ENCODE results near the gene C13orf42. TPM values are rescaled to one million over a fixed set of nuclear protein-coding genes. Genes with fewer than 3 reads are reported as not detected.

Gene C13orf42
- total RNA-seq, 6 experiments from 2014 or later, result not detected

DNA sequence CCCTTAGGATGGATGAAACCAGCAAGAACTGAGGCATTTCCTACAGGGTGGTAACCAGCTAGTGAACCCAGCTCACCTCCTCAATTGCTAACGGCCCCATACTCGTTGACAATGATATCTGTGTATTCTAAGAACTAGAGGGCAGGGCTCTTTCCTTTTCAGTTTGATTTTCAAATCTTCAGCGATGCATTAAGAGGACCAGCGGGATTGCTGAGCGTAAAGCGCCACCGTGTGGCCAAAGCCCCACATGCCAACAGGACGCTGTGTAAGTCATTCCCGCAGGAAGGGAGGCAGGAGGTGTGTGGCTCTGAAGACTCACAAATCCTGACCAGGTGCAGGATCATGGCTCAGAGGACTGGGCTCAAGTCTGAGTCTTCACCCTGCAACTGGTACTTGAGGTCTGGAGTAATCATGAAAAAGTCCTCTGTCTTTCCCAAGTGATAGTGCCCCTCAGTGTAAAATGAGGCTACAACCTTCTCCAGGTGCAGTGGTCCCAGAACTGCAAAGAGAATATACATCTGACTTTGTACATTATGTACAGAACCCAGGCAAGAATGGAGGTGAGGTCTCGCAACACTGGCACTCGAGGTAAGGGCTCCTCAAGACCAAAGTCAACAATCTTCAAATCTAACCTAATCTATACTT, 40.9 kb downstream of the C13orf42 start:
- Mint-ChIP-seq H3K27me3 (ENCODE audit: insufficient read depth) (peaks cover 40% of the 10 kb centered on the region), H3K4me3 (no peak overlapping the region), H3K4me1 (ENCODE audit: low read depth) (no peaks in the 10 kb centered on the region), H3K9me3 (no peaks in the 10 kb centered on the region), H3K36me3 (ENCODE audit: low read depth) (no peaks in the 10 kb centered on the region), H3K27ac (no peak overlapping the region)
- TF ChIP-seq, protein P1, sequence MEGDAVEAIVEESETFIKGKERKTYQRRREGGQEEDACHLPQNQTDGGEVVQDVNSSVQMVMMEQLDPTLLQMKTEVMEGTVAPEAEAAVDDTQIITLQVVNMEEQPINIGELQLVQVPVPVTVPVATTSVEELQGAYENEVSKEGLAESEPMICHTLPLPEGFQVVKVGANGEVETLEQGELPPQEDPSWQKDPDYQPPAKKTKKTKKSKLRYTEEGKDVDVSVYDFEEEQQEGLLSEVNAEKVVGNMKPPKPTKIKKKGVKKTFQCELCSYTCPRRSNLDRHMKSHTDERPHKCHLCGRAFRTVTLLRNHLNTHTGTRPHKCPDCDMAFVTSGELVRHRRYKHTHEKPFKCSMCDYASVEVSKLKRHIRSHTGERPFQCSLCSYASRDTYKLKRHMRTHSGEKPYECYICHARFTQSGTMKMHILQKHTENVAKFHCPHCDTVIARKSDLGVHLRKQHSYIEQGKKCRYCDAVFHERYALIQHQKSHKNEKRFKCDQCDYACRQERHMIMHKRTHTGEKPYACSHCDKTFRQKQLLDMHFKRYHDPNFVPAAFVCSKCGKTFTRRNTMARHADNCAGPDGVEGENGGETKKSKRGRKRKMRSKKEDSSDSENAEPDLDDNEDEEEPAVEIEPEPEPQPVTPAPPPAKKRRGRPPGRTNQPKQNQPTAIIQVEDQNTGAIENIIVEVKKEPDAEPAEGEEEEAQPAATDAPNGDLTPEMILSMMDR (IDR thresholded peaks at IDR 0.05), result peak; percentile 98
- peak; percentile 61 for DNase-seq

DNA sequence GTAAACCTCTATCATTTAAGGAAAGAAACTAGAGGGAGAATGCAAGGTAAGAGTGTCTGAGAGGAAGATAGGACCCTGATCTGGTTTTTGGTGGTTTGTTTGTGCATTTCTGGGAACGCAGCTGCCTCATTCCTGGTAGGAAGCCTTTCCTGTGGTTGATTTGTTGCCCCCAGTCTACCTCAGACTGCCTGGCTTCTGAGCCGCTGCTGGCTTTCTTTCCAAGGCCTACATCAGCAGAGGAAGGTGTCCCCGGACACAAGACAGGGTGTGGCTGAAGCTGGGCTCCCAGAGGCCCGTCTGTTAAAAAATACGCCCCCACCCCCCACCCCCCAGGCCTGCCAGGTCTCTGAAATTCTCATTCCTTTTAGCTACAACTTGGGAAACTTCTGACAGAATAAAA, 42.6 kb downstream of the C13orf42 start:
- no peak overlapping the region for H3K4me3 Mint-ChIP-seq
- TF ChIP-seq, protein P1 (IDR thresholded peaks at IDR 0.05), result no peak
- no peaks in the 10 kb centered on the region for H3K9me3 Mint-ChIP-seq
- no peak overlapping the region for H3K27ac Mint-ChIP-seq
- H3K36me3 Mint-ChIP-seq (ENCODE audit: low read depth), result no peaks in the 10 kb centered on the region
- H3K4me1 Mint-ChIP-seq (ENCODE audit: low read depth), result no peaks in the 10 kb centered on the region
- no peak for DNase-seq
- H3K27me3 Mint-ChIP-seq (ENCODE audit: insufficient read depth), result peaks cover 30% of the 10 kb centered on the region

DNA sequence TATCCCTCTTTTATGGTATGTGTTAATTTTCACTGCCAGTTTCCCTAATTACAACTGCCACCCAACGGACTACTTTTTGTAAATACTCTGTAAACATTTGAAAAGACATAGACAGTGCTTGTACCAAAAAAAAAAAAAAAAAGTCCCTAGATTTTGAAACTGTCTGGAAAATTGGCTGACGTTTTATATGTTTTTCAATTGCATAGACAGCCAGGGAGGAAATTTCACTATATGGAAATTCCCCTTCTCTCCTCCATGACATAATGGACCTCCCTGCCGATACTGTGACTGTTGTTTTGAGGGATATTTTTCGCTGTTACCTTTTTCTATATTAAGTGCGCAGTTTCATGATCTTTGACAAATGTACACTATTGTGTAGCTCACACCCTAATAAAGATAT, 43.4 kb downstream of the C13orf42 start:
- TF ChIP-seq, protein P1 (IDR thresholded peaks at IDR 0.05), result no peak
- H3K4me3 Mint-ChIP-seq, result no peak overlapping the region
- no peak overlapping the region for H3K27ac Mint-ChIP-seq
- H3K27me3 Mint-ChIP-seq (ENCODE audit: insufficient read depth), result peaks cover 34% of the 10 kb centered on the region
- H3K36me3 Mint-ChIP-seq (ENCODE audit: low read depth), result no peaks in the 10 kb centered on the region
- H3K4me1 Mint-ChIP-seq (ENCODE audit: low read depth), result no peaks in the 10 kb centered on the region
- no peak for DNase-seq
- no peaks in the 10 kb centered on the region for H3K9me3 Mint-ChIP-seq

DNA sequence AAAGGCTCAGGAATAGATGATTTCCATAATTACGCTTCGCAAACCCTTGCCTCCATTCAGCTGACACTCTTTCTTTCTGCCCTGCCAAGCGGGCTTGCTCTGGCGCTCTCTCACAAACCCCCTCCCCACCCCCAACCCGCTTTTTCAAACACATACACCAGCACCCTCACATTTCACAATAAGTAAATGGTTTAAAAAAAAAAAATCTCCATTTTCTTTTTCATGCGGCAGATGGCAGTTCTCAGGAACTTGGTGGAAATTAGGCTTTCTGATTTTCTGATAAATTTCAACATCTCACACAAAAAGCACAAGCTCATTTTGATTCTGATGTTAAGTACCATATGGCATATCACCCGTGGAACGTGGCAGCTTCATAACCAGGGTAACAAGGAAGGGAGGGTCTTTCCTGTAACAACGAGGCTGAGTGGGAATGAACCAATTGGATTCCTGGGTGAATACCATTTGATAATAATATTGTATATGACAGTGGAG, 43.8 kb downstream of the C13orf42 start:
- Mint-ChIP-seq H3K4me3 (no peak overlapping the region), H3K27ac (no peak overlapping the region)

DNA sequence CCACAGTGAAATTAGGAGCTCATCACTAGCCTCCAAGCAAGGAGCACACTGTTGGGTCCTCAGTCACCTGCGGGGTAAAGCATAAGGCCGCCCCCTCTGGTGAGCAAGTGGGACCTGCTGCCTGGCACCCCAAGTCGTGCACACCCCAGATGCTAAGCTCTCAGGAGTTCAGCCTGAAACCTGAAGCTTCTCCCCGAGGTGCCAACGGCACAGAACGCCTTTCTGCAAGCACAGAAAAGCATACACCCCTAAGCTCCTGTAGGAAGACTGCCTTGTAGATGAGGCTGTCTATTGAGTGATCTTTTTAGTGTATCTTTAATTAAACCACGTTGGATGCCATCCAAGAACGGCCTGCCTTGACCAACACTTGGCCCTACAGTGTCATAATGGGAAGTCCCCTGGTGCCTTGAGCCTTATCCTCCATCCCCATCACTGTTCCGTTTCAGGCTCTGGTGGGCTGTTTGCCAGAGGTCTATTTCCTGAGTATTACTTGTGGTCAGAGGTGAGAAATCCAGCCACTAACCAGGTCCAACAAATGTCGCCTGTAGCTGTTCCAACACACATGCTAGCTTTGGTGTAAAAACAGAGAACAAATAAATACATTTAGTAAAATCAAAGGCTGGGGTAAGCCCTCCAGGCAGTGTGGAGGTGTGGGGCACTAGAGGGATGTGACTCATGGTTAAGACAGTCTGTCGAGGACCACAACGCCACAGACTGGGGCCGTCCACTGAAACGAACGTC, 44.8 kb downstream of the C13orf42 start:
- no peak overlapping the region for H3K27ac Mint-ChIP-seq
- H3K4me3 Mint-ChIP-seq, result no peak overlapping the region
- peaks cover 27% of the 10 kb centered on the region for H3K27me3 Mint-ChIP-seq (ENCODE audit: insufficient read depth)
- H3K4me1 Mint-ChIP-seq (ENCODE audit: low read depth), result no peaks in the 10 kb centered on the region
- no peak for DNase-seq
- no peaks in the 10 kb centered on the region for H3K36me3 Mint-ChIP-seq (ENCODE audit: low read depth)
- no peaks in the 10 kb centered on the region for H3K9me3 Mint-ChIP-seq
- TF ChIP-seq, protein P1 (IDR thresholded peaks at IDR 0.05), result no peak

More for the DNA sequence above, 43.8 kb downstream of the C13orf42 start:
- TF ChIP-seq, protein P1 (IDR thresholded peaks at IDR 0.05), result no peak
- DNase-seq, result no peak
- H3K9me3 Mint-ChIP-seq, result no peaks in the 10 kb centered on the region
- H3K4me1 Mint-ChIP-seq (ENCODE audit: low read depth), result no peaks in the 10 kb centered on the region
- H3K36me3 Mint-ChIP-seq (ENCODE audit: low read depth), result no peaks in the 10 kb centered on the region
- H3K27me3 Mint-ChIP-seq (ENCODE audit: insufficient read depth), result peaks cover 34% of the 10 kb centered on the region

Data from HFFc6 (cell line).